NB4 (cell line): ENCODE results near the gene HS6ST1.

Experiments used
- CTCF ChIP-seq: IDR thresholded peaks from one replicate; pipeline ENCODE4 v1.5.1; 2012; ENCODE audit warnings: low read depth, low read length
- MYC ChIP-seq: IDR thresholded peaks from 2 replicates; pipeline ENCODE4 v1.6.1; 2011; ENCODE audit warnings: low read depth, low read length
- POLR2A ChIP-seq: IDR thresholded peaks from 2 replicates; pipeline ENCODE4 v1.6.1; 2011; ENCODE audit warnings: mild to moderate bottlenecking; ENCODE audit not compliant: insufficient read length; ENCODE audit errors: extremely low read depth

DNA sequence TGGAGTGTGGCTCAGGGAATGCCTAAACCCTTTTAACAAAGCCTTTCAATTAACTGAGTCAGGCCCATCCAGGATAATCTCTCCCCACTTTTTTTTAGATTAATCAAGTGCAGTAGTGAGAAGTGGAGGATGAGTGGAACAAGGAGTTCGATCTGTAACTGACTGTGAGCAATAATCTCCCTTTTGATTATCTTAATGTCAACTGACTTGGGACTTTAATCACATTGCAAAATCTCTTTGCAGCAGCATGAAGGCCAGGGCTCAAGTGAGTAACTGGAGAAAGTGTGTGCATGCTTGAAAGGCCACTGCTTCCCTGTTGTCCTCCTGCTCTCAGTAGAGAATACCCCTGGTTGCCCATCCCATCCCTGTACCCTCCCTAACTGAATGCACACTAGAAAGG is 32.1 kb upstream of the HS6ST1 start:
- TF ChIP-seq CTCF (no peak), POLR2A (no peak), MYC (no peak)
